ENCODE results near the gene ONECUT3. TPM values are rescaled to one million over a fixed set of nuclear protein-coding genes. Genes with fewer than 3 reads are reported as not detected.
A peak's percentile ranks its signal among the peaks of the same experiment; 100 is the strongest.

ONECUT3 gene
- total RNA-seq, 1 donor = not detected

- H4K20me1 ChIP-seq (ENCODE audit: insufficient read depth, low read length) = peaks cover 22% of the 10 kb centered on the region
- no peak overlapping the region for H2AFZ ChIP-seq (ENCODE audit: low read length)
- no peak overlapping the region for H3K4me2 ChIP-seq (ENCODE audit: insufficient read depth, low read length)
- no peak overlapping the region for H3K27ac ChIP-seq (ENCODE audit: low read depth, low read length)
- TF ChIP-seq CTCF (IDR thresholded peaks at IDR 0.05; ENCODE audit: extremely low read depth, low read depth, low read length) = no peak
- H3K27me3 ChIP-seq (ENCODE audit: insufficient read depth, low read length) = no peaks in the 10 kb centered on the region
- H3K36me3 ChIP-seq (ENCODE audit: insufficient read depth, low read length) = peaks cover 17% of the 10 kb centered on the region
- no peaks in the 10 kb centered on the region for H3K9me3 ChIP-seq (ENCODE audit: low read depth, low read length)
- peak; percentile 92 for DNase-seq (ENCODE audit: insufficient read length, low spot score, missing footprints)
- H3K4me3 ChIP-seq (ENCODE audit: insufficient read depth, low read length) = no peak overlapping the region
- H3K4me1 ChIP-seq (ENCODE audit: insufficient read depth, low read length) = no peaks in the 10 kb centered on the region
- H3K79me2 ChIP-seq (ENCODE audit: insufficient read depth, low read length) = peaks cover 10% of the 10 kb centered on the region
These were observed 69.7 kb downstream of the ONECUT3 start for GRCh38 chr19:1823020-1823419.

GRCh38 chr19:1823539-1824251 lies 70.4 kb downstream of the ONECUT3 start:
- no peak overlapping the region for H3K4me3 ChIP-seq (ENCODE audit: insufficient read depth, low read length)
- H3K9me3 ChIP-seq (ENCODE audit: low read depth, low read length) = no peaks in the 10 kb centered on the region
- peaks cover 16% of the 10 kb centered on the region for H3K36me3 ChIP-seq (ENCODE audit: insufficient read depth, low read length)
- DNase-seq (ENCODE audit: insufficient read length, low spot score, missing footprints) = no peak
- H3K79me2 ChIP-seq (ENCODE audit: insufficient read depth, low read length) = peaks cover 15% of the 10 kb centered on the region
- H3K27ac ChIP-seq (ENCODE audit: low read depth, low read length) = no peak overlapping the region
- TF ChIP-seq CTCF (IDR thresholded peaks at IDR 0.05; ENCODE audit: extremely low read depth, low read depth, low read length) = no peak
- peaks cover 22% of the 10 kb centered on the region for H4K20me1 ChIP-seq (ENCODE audit: insufficient read depth, low read length)
- no peaks in the 10 kb centered on the region for H3K27me3 ChIP-seq (ENCODE audit: insufficient read depth, low read length)
- H3K4me2 ChIP-seq (ENCODE audit: insufficient read depth, low read length) = no peak overlapping the region
- H3K4me1 ChIP-seq (ENCODE audit: insufficient read depth, low read length) = no peaks in the 10 kb centered on the region
- H2AFZ ChIP-seq (ENCODE audit: low read length) = no peak overlapping the region

- TF ChIP-seq CTCF (IDR thresholded peaks at IDR 0.05; ENCODE audit: extremely low read depth, low read depth, low read length) = no peak
- Histone ChIP-seq H3K79me2 (ENCODE audit: insufficient read depth, low read length) (peaks cover 20% of the 10 kb centered on the region), H3K4me2 (ENCODE audit: insufficient read depth, low read length) (no peak overlapping the region), H3K36me3 (ENCODE audit: insufficient read depth, low read length) (peaks cover 16% of the 10 kb centered on the region), H3K27ac (ENCODE audit: low read depth, low read length) (no peak overlapping the region), H3K27me3 (ENCODE audit: insufficient read depth, low read length) (no peaks in the 10 kb centered on the region), H3K4me1 (ENCODE audit: insufficient read depth, low read length) (no peaks in the 10 kb centered on the region), H3K4me3 (ENCODE audit: insufficient read depth, low read length) (no peak overlapping the region), H3K9me3 (ENCODE audit: low read depth, low read length) (no peaks in the 10 kb centered on the region), H4K20me1 (ENCODE audit: insufficient read depth, low read length) (peaks cover 25% of the 10 kb centered on the region), H2AFZ (ENCODE audit: low read length) (no peak overlapping the region)
- no peak for DNase-seq (ENCODE audit: insufficient read length, low spot score, missing footprints)
These were observed 70.9 kb downstream of the ONECUT3 start for GRCh38 chr19:1824252-1824622.

GRCh38 chr19:1825909-1826556 lies 72.7 kb downstream of the ONECUT3 start:
- no peak overlapping the region for H2AFZ ChIP-seq (ENCODE audit: low read length)
- H3K4me2 ChIP-seq (ENCODE audit: insufficient read depth, low read length) = no peak overlapping the region
- H3K4me1 ChIP-seq (ENCODE audit: insufficient read depth, low read length) = no peaks in the 10 kb centered on the region
- peak; percentile 92 for TF ChIP-seq CTCF (IDR thresholded peaks at IDR 0.05; ENCODE audit: extremely low read depth, low read depth, low read length)
- H3K27me3 ChIP-seq (ENCODE audit: insufficient read depth, low read length) = no peaks in the 10 kb centered on the region
- peaks cover 37% of the 10 kb centered on the region for H4K20me1 ChIP-seq (ENCODE audit: insufficient read depth, low read length)
- H3K27ac ChIP-seq (ENCODE audit: low read depth, low read length) = no peak overlapping the region
- DNase-seq (ENCODE audit: insufficient read length, low spot score, missing footprints) = peak; percentile 100
- no peaks in the 10 kb centered on the region for H3K9me3 ChIP-seq (ENCODE audit: low read depth, low read length)
- peaks cover 16% of the 10 kb centered on the region for H3K36me3 ChIP-seq (ENCODE audit: insufficient read depth, low read length)
- no peak overlapping the region for H3K4me3 ChIP-seq (ENCODE audit: insufficient read depth, low read length)
- peaks cover 34% of the 10 kb centered on the region for H3K79me2 ChIP-seq (ENCODE audit: insufficient read depth, low read length)

All from osteoblast (primary cell).